HepG2 (cell line): ENCODE results near the gene DUSP12. TPM values are rescaled to one million over a fixed set of nuclear protein-coding genes. Genes with fewer than 3 reads are reported as not detected.

Experiments used
- HNF4A ChIP-seq: sonication (generic); formaldehyde crosslinking; IDR thresholded peaks from 2 replicates; pipeline ENCODE4 v1.4.0; 2020; ENCODE audit warnings: missing genetic modification reagents
- PHF20 ChIP-seq: sonication (generic); formaldehyde crosslinking; IDR thresholded peaks from 2 replicates; pipeline ENCODE4 v1.5.0; 2020; ENCODE audit warnings: mild to moderate bottlenecking, missing genetic modification reagents
- PHF8 ChIP-seq: sonication (generic); formaldehyde crosslinking; IDR thresholded peaks from 2 replicates; pipeline ENCODE4 v1.5.0; 2020; ENCODE audit warnings: missing genetic modification reagents
- SALL2 ChIP-seq: sonication (generic); formaldehyde crosslinking; IDR thresholded peaks from 2 replicates; pipeline ENCODE4 v1.8.1; 2023; ENCODE audit warnings: mild to moderate bottlenecking, missing genetic modification reagents, inconsistent platforms
- SMARCE1 ChIP-seq: fragments of 450-650 bp; IDR thresholded peaks from 2 replicates; pipeline ENCODE4 v1.6.1; 2017; ENCODE audit warnings: borderline replicate concordance
- ZNF274 ChIP-seq: sonication (generic); formaldehyde crosslinking; IDR thresholded peaks from 2 replicates; pipeline ENCODE4 v1.5.1; 2020; ENCODE audit warnings: mild to moderate bottlenecking, missing genetic modification reagents
- polyA plus RNA-seq, 8 experiments: library from polyadenylated mRNA; depleted of rRNA in 3 of 8; stranded (reverse) in 7 of 8; unstranded in 1 of 8; fragments of >200 nt; fragmentation: Illumina TruSeq in 4 of 8; extraction: Trizol in 4 of 8; gene quantifications; 2 replicates each; pipeline versions ENCODE4 v1.2.1 to v1.2.3, GENCODE V29; 2011 to 2016; ENCODE audit warnings: low read depth in 4 of 8, missing spikeins in 1 of 8, mixed read lengths in 1 of 8; ENCODE audit not compliant: insufficient read depth in 1 of 8
- total RNA-seq, 5 experiments: library from RNA; depleted of rRNA; stranded (reverse); fragments of >200 nt; fragmentation: Illumina TruSeq; extraction: Trizol; gene quantifications; 2 replicates each; pipeline ENCODE4 v1.2.3, GENCODE V29; 2016; ENCODE audit warnings: low read depth in 1 of 5
- TF ChIP-seq, protein P1 (sequence below), 2 experiments: IDR thresholded peaks; 2 replicates each; pipeline ENCODE4 v1.6.1; 2011 to 2012; ENCODE audit warnings: low read length in 2 of 2, borderline replicate concordance in 1 of 2, low read depth in 1 of 2, mild to moderate bottlenecking in 1 of 2, moderate library complexity in 1 of 2
- TF ChIP-seq, protein P2 (sequence below): sonication (generic); formaldehyde crosslinking; IDR thresholded peaks from 2 replicates; pipeline ENCODE4 v1.8.0; 2022; ENCODE audit warnings: missing genetic modification reagents, mild to moderate bottlenecking, borderline replicate concordance
- TF ChIP-seq, protein P3 (sequence below): sonication (generic); formaldehyde crosslinking; IDR thresholded peaks from 2 replicates; pipeline ENCODE4 v1.4.0; 2020; ENCODE audit warnings: missing genetic modification reagents
- TF ChIP-seq, protein P4 (sequence below): sonication (generic); formaldehyde crosslinking; IDR thresholded peaks from 2 replicates; pipeline ENCODE4 v1.8.0; 2022; ENCODE audit warnings: missing genetic modification reagents, mild to moderate bottlenecking, moderate library complexity, borderline replicate concordance
- TF ChIP-seq, protein P5 (sequence below), 2 experiments: sonication (generic) in 1 of 2; formaldehyde crosslinking in 1 of 2; IDR thresholded peaks; 2 replicates each; pipeline versions ENCODE4 v1.4.0 to v1.6.1; 2018 to 2020; ENCODE audit warnings: missing genetic modification reagents in 2 of 2, borderline replicate concordance in 1 of 2, low read depth in 1 of 2, mild to moderate bottlenecking in 1 of 2, missing biosample characterization in 1 of 2
- TF ChIP-seq, protein P6 (sequence below): fragments of 450-650 bp; IDR thresholded peaks from 2 replicates; pipeline ENCODE4 v1.6.1; 2017; ENCODE audit warnings: mild to moderate bottlenecking

The DUSP12 gene
- total and polyA plus RNA-seq, 2 of the 13 experiments (the other 11 are each of a cell fraction or from before 2014, with no cell fraction given) = 36.7 to 37.1 TPM

DNA sequence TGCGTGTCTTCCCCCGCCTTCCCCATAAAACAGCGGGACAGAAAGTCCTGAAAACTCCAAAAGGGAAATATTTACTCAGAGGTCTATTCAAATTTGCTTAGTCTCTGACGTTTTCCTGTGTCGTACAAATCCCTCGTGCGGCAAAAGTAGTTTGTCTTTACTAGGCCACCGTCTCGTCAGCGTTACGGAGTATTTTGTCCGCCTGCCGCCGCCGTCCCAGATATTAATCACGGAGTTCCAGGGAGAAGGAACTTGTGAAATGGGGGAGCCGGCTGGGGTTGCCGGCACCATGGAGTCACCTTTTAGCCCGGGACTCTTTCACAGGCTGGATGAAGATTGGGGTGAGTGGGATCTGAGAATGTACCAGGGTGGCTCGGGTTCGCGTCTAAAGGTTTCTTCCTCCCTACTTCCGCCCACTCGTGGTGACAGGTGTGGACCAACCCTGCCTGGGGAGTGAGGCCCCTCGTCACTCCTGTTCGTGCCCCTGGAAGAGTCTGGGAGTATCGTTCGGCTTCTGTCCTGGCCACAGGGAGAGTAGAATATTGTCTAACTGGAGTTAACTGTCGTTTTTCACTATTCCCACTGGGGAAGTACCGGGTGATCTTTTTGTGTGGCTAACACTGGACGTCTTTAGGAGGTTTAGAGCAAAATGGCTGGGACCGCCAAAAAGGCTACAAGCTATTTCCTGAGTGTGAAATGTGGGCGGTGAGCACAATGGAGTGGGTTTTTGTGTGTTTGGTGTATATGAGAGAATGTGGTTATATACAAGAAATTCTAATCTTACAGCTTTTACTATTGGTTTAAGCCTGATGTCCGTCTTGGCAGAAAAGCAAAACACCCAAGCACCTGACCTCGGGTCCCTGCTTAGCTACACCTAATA, 16.8 kb downstream of the DUSP12 start, which contains the start of gene ATF6 (continued):
- TF ChIP-seq, protein P1, sequence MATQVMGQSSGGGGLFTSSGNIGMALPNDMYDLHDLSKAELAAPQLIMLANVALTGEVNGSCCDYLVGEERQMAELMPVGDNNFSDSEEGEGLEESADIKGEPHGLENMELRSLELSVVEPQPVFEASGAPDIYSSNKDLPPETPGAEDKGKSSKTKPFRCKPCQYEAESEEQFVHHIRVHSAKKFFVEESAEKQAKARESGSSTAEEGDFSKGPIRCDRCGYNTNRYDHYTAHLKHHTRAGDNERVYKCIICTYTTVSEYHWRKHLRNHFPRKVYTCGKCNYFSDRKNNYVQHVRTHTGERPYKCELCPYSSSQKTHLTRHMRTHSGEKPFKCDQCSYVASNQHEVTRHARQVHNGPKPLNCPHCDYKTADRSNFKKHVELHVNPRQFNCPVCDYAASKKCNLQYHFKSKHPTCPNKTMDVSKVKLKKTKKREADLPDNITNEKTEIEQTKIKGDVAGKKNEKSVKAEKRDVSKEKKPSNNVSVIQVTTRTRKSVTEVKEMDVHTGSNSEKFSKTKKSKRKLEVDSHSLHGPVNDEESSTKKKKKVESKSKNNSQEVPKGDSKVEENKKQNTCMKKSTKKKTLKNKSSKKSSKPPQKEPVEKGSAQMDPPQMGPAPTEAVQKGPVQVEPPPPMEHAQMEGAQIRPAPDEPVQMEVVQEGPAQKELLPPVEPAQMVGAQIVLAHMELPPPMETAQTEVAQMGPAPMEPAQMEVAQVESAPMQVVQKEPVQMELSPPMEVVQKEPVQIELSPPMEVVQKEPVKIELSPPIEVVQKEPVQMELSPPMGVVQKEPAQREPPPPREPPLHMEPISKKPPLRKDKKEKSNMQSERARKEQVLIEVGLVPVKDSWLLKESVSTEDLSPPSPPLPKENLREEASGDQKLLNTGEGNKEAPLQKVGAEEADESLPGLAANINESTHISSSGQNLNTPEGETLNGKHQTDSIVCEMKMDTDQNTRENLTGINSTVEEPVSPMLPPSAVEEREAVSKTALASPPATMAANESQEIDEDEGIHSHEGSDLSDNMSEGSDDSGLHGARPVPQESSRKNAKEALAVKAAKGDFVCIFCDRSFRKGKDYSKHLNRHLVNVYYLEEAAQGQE (IDR thresholded peaks at IDR 0.05; ENCODE audit: borderline replicate concordance in 1 of 2, low read depth in 1 of 2, low read length in 2 of 2) = peak in 1 of 2 experiments; percentile 78; a peak in 2 of 4 replicates
- TF ChIP-seq, protein P2, sequence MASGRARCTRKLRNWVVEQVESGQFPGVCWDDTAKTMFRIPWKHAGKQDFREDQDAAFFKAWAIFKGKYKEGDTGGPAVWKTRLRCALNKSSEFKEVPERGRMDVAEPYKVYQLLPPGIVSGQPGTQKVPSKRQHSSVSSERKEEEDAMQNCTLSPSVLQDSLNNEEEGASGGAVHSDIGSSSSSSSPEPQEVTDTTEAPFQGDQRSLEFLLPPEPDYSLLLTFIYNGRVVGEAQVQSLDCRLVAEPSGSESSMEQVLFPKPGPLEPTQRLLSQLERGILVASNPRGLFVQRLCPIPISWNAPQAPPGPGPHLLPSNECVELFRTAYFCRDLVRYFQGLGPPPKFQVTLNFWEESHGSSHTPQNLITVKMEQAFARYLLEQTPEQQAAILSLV (CRISPR knock-in tag) = peak; percentile 39; the same call in 1 of the 2 replicates
- TF ChIP-seq HNF4A (peak; percentile 20; the same call in 1 of the 2 replicates), SALL2 (peak; percentile 68; the same call in 1 of the 2 replicates), PHF8 (CRISPR knock-in tag) (peak; percentile 81), SMARCE1 (no peak), PHF20 (peak; percentile 90), ZNF274 (CRISPR knock-in tag) (no peak)
- TF ChIP-seq, protein P3, sequence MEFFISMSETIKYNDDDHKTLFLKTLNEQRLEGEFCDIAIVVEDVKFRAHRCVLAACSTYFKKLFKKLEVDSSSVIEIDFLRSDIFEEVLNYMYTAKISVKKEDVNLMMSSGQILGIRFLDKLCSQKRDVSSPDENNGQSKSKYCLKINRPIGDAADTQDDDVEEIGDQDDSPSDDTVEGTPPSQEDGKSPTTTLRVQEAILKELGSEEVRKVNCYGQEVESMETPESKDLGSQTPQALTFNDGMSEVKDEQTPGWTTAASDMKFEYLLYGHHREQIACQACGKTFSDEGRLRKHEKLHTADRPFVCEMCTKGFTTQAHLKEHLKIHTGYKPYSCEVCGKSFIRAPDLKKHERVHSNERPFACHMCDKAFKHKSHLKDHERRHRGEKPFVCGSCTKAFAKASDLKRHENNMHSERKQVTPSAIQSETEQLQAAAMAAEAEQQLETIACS (CRISPR knock-in tag) = no peak
- TF ChIP-seq, protein P4, sequence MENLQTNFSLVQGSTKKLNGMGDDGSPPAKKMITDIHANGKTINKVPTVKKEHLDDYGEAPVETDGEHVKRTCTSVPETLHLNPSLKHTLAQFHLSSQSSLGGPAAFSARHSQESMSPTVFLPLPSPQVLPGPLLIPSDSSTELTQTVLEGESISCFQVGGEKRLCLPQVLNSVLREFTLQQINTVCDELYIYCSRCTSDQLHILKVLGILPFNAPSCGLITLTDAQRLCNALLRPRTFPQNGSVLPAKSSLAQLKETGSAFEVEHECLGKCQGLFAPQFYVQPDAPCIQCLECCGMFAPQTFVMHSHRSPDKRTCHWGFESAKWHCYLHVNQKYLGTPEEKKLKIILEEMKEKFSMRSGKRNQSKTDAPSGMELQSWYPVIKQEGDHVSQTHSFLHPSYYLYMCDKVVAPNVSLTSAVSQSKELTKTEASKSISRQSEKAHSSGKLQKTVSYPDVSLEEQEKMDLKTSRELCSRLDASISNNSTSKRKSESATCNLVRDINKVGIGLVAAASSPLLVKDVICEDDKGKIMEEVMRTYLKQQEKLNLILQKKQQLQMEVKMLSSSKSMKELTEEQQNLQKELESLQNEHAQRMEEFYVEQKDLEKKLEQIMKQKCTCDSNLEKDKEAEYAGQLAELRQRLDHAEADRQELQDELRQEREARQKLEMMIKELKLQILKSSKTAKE (CRISPR knock-in tag) = peak; percentile 71; the same call in 1 of the 2 replicates
- TF ChIP-seq, protein P5, sequence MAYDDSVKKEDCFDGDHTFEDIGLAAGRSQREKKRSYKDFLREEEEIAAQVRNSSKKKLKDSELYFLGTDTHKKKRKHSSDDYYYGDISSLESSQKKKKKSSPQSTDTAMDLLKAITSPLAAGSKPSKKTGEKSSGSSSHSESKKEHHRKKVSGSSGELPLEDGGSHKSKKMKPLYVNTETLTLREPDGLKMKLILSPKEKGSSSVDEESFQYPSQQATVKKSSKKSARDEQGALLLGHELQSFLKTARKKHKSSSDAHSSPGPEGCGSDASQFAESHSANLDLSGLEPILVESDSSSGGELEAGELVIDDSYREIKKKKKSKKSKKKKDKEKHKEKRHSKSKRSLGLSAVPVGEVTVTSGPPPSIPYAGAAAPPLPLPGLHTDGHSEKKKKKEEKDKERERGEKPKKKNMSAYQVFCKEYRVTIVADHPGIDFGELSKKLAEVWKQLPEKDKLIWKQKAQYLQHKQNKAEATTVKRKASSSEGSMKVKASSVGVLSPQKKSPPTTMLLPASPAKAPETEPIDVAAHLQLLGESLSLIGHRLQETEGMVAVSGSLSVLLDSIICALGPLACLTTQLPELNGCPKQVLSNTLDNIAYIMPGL (CRISPR knock-in tag; IDR thresholded peaks at IDR 0.05; ENCODE audit: borderline replicate concordance in 1 of 2, low read depth in 1 of 2) = peak; percentile 76 to 89; a peak in 3 of 4 replicates
- TF ChIP-seq, protein P6, sequence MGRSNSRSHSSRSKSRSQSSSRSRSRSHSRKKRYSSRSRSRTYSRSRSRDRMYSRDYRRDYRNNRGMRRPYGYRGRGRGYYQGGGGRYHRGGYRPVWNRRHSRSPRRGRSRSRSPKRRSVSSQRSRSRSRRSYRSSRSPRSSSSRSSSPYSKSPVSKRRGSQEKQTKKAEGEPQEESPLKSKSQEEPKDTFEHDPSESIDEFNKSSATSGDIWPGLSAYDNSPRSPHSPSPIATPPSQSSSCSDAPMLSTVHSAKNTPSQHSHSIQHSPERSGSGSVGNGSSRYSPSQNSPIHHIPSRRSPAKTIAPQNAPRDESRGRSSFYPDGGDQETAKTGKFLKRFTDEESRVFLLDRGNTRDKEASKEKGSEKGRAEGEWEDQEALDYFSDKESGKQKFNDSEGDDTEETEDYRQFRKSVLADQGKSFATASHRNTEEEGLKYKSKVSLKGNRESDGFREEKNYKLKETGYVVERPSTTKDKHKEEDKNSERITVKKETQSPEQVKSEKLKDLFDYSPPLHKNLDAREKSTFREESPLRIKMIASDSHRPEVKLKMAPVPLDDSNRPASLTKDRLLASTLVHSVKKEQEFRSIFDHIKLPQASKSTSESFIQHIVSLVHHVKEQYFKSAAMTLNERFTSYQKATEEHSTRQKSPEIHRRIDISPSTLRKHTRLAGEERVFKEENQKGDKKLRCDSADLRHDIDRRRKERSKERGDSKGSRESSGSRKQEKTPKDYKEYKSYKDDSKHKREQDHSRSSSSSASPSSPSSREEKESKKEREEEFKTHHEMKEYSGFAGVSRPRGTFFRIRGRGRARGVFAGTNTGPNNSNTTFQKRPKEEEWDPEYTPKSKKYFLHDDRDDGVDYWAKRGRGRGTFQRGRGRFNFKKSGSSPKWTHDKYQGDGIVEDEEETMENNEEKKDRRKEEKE = no peak
